GM19463 (cell line): Measurements from ENCODE around the gene MCU.

Experiments used
- ATAC-seq: cut with Tn5 transposase; IDR thresholded peaks from one replicate; pipeline ENCODE4 v1.9.1; 2021; ENCODE audit warnings: mild to moderate bottlenecking, moderate library complexity; ENCODE audit not compliant: unreplicated experiment

Gene MCU

GRCh38 chr10:72932259-72933015 is 240.5 kb downstream of the MCU start:
- ATAC-seq = no peak

GRCh38 chr10:72935361-72935760 is 243.4 kb downstream of the MCU start:
- no peak for ATAC-seq
